GM06990 (cell line): ENCODE measurements around the gene NUP98.
"Not testable (repeated sequence)": the region's sequence is repeated elsewhere in the genome, so short reads cannot be mapped to it uniquely, and the experiment has no call there.

Experiments used
- DNase-seq: peaks from one replicate; pipeline ENCODE4 v3.0.0-alpha.2; 2011; ENCODE audit not compliant: insufficient read length; ENCODE audit errors: extremely low read depth
- H3K27me3 ChIP-seq: replicated peaks from 2 replicates; pipeline ENCODE4 v1.6.0; 2011; ENCODE audit warnings: low read length; ENCODE audit not compliant: control insufficient read depth, insufficient read depth
- H3K36me3 ChIP-seq: 2 replicates; pipeline ENCODE4 v1.5.1; 2011; ENCODE audit warnings: low read length; ENCODE audit not compliant: control insufficient read depth, insufficient read depth
- H3K4me3 ChIP-seq: replicated peaks from 2 replicates; pipeline ENCODE4 v1.5.1; 2011; ENCODE audit warnings: low read depth, mild to moderate bottlenecking, control low read depth, low read length
- TF ChIP-seq, protein P1 (sequence below): IDR thresholded peaks from 2 replicates; pipeline ENCODE4 v1.5.1; 2011; ENCODE audit warnings: low read length, control low read depth, mild to moderate bottlenecking, inconsistent platforms; ENCODE audit not compliant: insufficient read depth, poor library complexity, severe bottlenecking

The NUP98 gene

GRCh38 chr11:3781423-3781822, 15.9 kb downstream of the NUP98 start:
- Histone ChIP-seq H3K4me3 (no peak overlapping the region), H3K36me3 (peaks cover 9% of the 10 kb centered on the region), H3K27me3 (no peaks in the 10 kb centered on the region)
- DNase-seq: no peak
- TF ChIP-seq, protein P1, sequence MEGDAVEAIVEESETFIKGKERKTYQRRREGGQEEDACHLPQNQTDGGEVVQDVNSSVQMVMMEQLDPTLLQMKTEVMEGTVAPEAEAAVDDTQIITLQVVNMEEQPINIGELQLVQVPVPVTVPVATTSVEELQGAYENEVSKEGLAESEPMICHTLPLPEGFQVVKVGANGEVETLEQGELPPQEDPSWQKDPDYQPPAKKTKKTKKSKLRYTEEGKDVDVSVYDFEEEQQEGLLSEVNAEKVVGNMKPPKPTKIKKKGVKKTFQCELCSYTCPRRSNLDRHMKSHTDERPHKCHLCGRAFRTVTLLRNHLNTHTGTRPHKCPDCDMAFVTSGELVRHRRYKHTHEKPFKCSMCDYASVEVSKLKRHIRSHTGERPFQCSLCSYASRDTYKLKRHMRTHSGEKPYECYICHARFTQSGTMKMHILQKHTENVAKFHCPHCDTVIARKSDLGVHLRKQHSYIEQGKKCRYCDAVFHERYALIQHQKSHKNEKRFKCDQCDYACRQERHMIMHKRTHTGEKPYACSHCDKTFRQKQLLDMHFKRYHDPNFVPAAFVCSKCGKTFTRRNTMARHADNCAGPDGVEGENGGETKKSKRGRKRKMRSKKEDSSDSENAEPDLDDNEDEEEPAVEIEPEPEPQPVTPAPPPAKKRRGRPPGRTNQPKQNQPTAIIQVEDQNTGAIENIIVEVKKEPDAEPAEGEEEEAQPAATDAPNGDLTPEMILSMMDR: no peak

- H3K36me3 ChIP-seq: peaks cover 21% of the 10 kb centered on the region
- H3K27me3 ChIP-seq: no peaks in the 10 kb centered on the region
- TF ChIP-seq, protein P1: no peak
- no peak for DNase-seq
- no peak overlapping the region for H3K4me3 ChIP-seq
These were observed 21.5 kb downstream of the NUP98 start for GRCh38 chr11:3775736-3776406.

- Histone ChIP-seq H3K27me3 (no peaks in the 10 kb centered on the region), H3K4me3 (no peak overlapping the region), H3K36me3 (peaks cover 13% of the 10 kb centered on the region)
- no peak for DNase-seq
- TF ChIP-seq, protein P1: no peak
These were observed 24.2 kb downstream of the NUP98 start for GRCh38 chr11:3773180-3773579.

GRCh38 chr11:3767536-3767935, 29.8 kb downstream of the NUP98 start:
- peaks cover 12% of the 10 kb centered on the region for H3K36me3 ChIP-seq
- no peak overlapping the region for H3K4me3 ChIP-seq
- no peak for DNase-seq
- no peaks in the 10 kb centered on the region for H3K27me3 ChIP-seq
- TF ChIP-seq, protein P1: no peak

- DNase-seq, H3K27me3 ChIP-seq, H3K36me3 ChIP-seq, H3K4me3 ChIP-seq: not testable (repeated sequence)
These were observed 30.5 kb downstream of the NUP98 start for GRCh38 chr11:3766836-3767235.

DNA sequence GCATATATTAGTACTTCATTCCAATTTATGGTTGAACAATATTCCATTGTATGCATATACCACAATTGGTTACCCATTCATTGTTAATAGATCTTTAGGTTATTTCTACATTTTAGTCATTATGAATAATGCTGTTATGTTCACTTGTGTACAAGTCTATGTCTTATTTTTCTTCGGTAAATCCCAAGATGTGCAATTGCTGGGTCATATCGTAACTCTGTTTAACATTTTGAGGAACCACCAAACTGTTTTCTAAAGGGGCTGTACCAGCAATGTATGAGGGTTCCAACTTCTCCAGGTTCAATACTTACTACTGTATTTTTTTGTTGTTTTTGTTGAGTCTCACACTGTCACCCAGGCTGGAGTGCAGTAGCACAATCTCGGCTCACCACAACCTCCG, 33.1 kb downstream of the NUP98 start:
- H3K4me3 ChIP-seq: no peak overlapping the region
- no peaks in the 10 kb centered on the region for H3K27me3 ChIP-seq
- DNase-seq: no peak
- TF ChIP-seq, protein P1: no peak
- H3K36me3 ChIP-seq: peaks cover 13% of the 10 kb centered on the region
